Iris pigment epithelial cell (primary cell): ENCODE data around the gene CSNK1D.
"Not testable (repeated sequence)": the region's sequence is repeated elsewhere in the genome, so short reads cannot be mapped to it uniquely, and the experiment has no call there.

ENCODE experiments used
- DNase-seq: peaks from one replicate; pipeline ENCODE4 v3.0.0-alpha.2; 2011; ENCODE audit warnings: low read depth

Gene CSNK1D

GRCh38 chr17:82193050-82193449, 80.5 kb downstream of the CSNK1D start:
- DNase-seq: not testable (repeated sequence)
